Tibial artery (tissue), 4 donors: ENCODE measurements around the gene ADPRHL1.
A peak's percentile ranks its signal among the peaks of the same experiment; 100 is the strongest.

Source experiments
- DNase-seq, 2 donors: peaks; one replicate each; pipeline ENCODE4 v3.0.0-alpha.2; 2019
- H3K27ac ChIP-seq, 2 donors: fragments of 200-600 bp; sonication (generic) in 1 of 2; 1 replicate in 1 of 2; 2 replicates in 1 of 2; pipeline ENCODE4 v1.5.1; 2018 to 2019; ENCODE audit warnings: mild to moderate bottlenecking in 1 of 2
- H3K27me3 ChIP-seq, 2 donors: fragments of 200-600 bp; sonication (generic) in 1 of 2; one replicate each; pipeline versions ENCODE4 v1.5.1 to v1.6.0; 2016 to 2019
- H3K36me3 ChIP-seq, 3 donors: fragments of 200-600 bp; sonication (generic) in 2 of 3; one replicate each; pipeline ENCODE4 v1.5.1; 2016 to 2019; ENCODE audit warnings: mild to moderate bottlenecking in 2 of 3
- H3K4me1 ChIP-seq, 4 donors: fragments of 200-600 bp; sonication (generic) in 2 of 4; 1 replicate in 3 of 4; 2 replicates in 1 of 4; pipeline ENCODE4 v1.5.1; 2016 to 2019
- H3K4me3 ChIP-seq, 2 donors: fragments of 200-600 bp; sonication (generic) in 1 of 2; 1 replicate in 1 of 2; 2 replicates in 1 of 2; pipeline ENCODE4 v1.5.1; 2018 to 2019; ENCODE audit warnings: mild to moderate bottlenecking in 2 of 2
- H3K9me3 ChIP-seq, 3 donors: fragments of 200-600 bp; sonication (generic) in 1 of 3; one replicate each; pipeline ENCODE4 v1.5.1; 2016 to 2019
- intact Hi-C: fragments of 100-400 bp; cut with DNase I; formaldehyde crosslinking; loops from one replicate; pipeline ENCODE4 v1.15.0; 2023; ENCODE audit warnings: low total_unique reads
- TF ChIP-seq, protein P1 (sequence below), 2 experiments: fragments of 200-600 bp in 1 of 2; fragments of 450-650 bp in 1 of 2; IDR thresholded peaks; one replicate each; pipeline ENCODE4 v1.5.1; 2017 to 2019; ENCODE audit warnings: antibody characterized with exemption in 2 of 2, mild to moderate bottlenecking in 1 of 2, moderate library complexity in 1 of 2

The ADPRHL1 gene

DNA sequence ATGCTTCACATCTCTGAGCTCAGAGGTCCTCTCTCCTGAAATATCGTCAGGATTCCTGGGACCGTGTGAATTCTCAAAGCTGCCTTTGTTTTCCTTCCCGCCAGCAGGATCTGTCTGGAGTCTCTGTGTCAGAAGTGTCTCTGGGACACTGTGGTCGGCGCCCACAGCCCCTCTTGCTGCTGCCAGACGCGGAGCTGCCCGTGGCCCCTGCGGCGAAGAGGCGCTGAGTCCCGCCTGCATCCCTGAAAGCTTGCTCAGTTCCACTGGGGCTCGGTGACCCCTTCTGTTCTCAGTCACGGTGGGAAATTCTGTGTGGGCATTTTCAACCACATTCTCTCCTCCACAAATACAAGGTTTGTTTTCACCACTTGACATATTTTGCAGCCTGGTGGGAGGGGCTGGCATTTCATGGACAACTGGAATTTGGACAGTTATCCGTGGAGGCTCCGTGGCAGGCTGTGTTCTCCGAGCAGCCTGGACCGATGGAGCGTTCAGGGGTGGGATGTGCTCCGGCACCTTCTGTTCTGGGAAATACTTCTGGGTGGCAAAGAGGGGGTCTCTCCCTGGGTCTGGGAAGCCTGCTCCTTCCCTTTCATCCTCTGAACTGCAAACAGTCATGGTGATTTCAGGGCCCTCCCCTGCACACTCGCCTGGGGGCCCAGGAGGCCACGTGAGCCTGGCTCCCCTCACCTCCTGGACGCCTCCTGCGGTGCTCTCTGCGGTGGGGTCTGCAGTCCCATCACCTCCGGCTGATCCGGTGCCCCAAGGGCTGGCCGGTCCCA is 46.8 kb downstream of the ADPRHL1 start:
- intact Hi-C loops: no loop called here
- TF ChIP-seq, protein P1, sequence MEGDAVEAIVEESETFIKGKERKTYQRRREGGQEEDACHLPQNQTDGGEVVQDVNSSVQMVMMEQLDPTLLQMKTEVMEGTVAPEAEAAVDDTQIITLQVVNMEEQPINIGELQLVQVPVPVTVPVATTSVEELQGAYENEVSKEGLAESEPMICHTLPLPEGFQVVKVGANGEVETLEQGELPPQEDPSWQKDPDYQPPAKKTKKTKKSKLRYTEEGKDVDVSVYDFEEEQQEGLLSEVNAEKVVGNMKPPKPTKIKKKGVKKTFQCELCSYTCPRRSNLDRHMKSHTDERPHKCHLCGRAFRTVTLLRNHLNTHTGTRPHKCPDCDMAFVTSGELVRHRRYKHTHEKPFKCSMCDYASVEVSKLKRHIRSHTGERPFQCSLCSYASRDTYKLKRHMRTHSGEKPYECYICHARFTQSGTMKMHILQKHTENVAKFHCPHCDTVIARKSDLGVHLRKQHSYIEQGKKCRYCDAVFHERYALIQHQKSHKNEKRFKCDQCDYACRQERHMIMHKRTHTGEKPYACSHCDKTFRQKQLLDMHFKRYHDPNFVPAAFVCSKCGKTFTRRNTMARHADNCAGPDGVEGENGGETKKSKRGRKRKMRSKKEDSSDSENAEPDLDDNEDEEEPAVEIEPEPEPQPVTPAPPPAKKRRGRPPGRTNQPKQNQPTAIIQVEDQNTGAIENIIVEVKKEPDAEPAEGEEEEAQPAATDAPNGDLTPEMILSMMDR (IDR thresholded peaks at IDR 0.05): no peak
- Histone ChIP-seq H3K4me1 (peaks cover 0 to 41% (median 23%) of the 10 kb centered on the region in 4 donors), H3K9me3 (no peaks in the 10 kb centered on the region), H3K27ac (no peak overlapping the region), H3K36me3 (peaks cover 12 to 32% (median 21%) of the 10 kb centered on the region in 3 donors), H3K27me3 (no peaks in the 10 kb centered on the region), H3K4me3 (no peak overlapping the region)
- peak in 1 of 2 donors; percentile 63 for DNase-seq

DNA sequence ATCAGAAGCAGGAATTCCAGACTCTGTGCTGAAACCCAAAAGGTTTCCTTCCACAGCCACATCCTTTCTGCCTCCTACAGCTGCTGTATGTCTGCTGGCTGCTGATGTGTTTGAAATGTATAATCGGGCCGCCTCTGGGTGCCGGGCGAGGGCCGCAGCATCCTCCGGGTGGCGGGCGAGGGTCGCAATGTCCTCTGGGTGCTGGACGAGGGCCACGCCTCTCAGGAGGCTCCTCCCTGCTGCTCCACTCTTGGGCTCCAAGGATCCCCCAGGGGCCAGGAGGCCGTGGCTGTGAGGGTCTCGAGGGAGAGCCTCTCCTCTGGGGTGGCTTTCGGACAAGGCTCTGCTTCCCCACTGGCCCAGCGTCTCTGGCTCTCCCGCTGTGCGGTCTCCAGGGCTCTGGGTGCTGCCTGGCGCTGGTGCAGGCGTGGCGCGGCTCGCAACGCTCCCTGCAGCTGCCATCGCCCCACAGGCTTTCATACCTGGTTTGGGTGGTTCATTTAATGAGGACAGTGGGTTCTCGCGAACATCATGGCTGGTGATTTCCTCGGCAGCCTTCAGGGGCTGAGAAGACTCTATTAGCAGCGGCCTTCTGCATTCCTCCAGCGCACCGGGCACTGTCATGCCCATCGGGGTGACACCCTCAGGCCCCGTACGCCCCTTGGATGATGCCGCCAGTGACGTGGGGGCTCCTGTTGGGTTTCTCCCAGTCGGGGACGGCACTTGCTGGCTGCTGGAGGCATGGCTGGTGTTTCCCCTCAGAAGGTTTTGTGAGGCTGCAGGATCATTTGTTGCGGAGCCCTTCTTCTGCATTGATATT is 47.6 kb downstream of the ADPRHL1 start:
- H3K9me3 ChIP-seq: no peaks in the 10 kb centered on the region
- H3K4me3 ChIP-seq: no peak overlapping the region
- H3K4me1 ChIP-seq: peaks cover 0 to 41% (median 27%) of the 10 kb centered on the region in 4 donors
- DNase-seq: peak in 1 of 2 donors; percentile 59
- H3K27me3 ChIP-seq: no peaks in the 10 kb centered on the region
- intact Hi-C loops: no loop called here
- H3K27ac ChIP-seq: peak overlapping the region in 1 of 2 donors; percentile 39
- TF ChIP-seq, protein P1 (IDR thresholded peaks at IDR 0.05): no peak
- peaks cover 12 to 32% (median 21%) of the 10 kb centered on the region in 3 donors for H3K36me3 ChIP-seq

DNA sequence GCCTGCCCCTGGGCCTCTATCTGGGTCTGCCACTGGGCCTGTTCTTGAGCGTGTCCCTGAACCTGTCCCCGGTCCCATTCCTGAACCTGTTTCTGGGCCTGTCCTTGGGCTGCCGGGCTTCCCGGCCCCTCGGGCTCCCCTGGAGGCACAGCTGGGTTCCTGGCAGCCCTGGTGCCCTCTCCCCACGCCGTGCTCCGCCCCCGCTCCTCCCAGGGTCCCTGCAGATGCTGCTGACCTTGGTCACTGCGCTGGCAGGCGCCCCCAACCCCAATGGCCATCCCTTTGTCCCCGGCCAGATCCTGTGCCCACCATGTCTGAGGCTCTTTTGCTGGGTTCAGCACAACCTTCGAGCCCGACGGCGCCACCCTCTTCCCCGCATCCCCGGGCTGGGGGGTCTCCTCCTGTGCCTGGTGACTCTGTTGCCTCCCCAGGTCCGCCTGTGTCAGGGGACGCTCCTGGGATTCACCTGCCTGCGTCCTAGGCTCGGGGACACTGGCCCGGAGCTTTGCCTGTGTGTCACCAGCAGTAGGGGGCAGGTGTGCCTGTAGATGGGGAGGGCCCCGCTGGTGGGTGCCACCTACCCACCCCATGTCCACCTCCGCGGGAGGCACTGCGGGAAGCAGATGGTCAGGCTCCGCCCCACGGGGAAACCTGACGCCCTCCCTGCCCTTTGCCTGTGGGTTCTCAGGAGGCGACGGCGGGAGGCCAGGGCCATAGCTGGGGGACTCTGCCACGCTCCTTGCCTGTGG is 48.4 kb downstream of the ADPRHL1 start:
- Histone ChIP-seq H3K27ac (peak overlapping the region; percentile 21 to 39), H3K4me1 (peaks cover 0 to 39% (median 26%) of the 10 kb centered on the region in 4 donors), H3K27me3 (no peaks in the 10 kb centered on the region), H3K4me3 (no peak overlapping the region), H3K9me3 (no peaks in the 10 kb centered on the region), H3K36me3 (peaks cover 12 to 32% (median 21%) of the 10 kb centered on the region in 3 donors)
- intact Hi-C loops: no loop called here
- TF ChIP-seq, protein P1 (IDR thresholded peaks at IDR 0.05): no peak
- peak in 1 of 2 donors; percentile 61 for DNase-seq

DNA sequence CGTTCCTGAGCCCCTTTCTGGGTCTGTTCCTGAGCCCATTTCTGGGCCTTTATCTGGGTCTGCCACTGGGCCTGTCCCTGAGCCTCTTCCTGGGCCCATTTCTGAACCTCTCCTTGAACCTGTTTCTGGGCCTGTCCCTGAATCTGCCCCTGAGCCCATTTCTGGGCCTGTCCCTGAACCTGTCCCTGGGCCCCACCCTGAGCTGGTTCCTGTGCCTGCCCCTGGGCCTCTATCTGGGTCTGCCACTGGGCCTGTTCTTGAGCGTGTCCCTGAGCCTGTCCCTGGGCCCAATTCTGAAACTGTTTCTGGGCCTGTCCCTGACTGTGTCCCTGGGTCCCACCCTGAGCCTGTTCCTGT is 48.9 kb downstream of the ADPRHL1 start:
- peak overlapping the region; percentile 21 to 39 for H3K27ac ChIP-seq
- H3K36me3 ChIP-seq: peaks cover 12 to 32% (median 21%) of the 10 kb centered on the region in 3 donors
- H3K27me3 ChIP-seq: no peaks in the 10 kb centered on the region
- no peak overlapping the region for H3K4me3 ChIP-seq
- TF ChIP-seq, protein P1 (IDR thresholded peaks at IDR 0.05): no peak
- intact Hi-C loops: no loop called here
- H3K9me3 ChIP-seq: no peaks in the 10 kb centered on the region
- H3K4me1 ChIP-seq: peaks cover 0 to 39% (median 28%) of the 10 kb centered on the region in 4 donors
- peak in 1 of 2 donors; percentile 59 for DNase-seq
